HEK293 (cell line): ENCODE measurements around the gene VWC2L.

Experiments
- CTCF ChIA-PET: fragments of 350-600 bp; formaldehyde crosslinking; extraction: SDS; loops from one replicate; lab custom pipeline; 2021; ENCODE audit warnings: antibody characterized with exemption; lab: Yijun Ruan, JAX
- POLR2A ChIA-PET: fragments of 300-600 bp; formaldehyde crosslinking; extraction: SDS; loops from one replicate; lab custom pipeline; 2020; ENCODE audit warnings: antibody characterized with exemption, inconsistent platforms; lab: Yijun Ruan, JAX
- H3K27ac ChIP-seq: fragments of 200-500 bp; sonication (Bioruptor generic); 2 replicates; pipeline ENCODE4 v1.5.1; 2014; ENCODE audit warnings: low read depth, low read length, control low read depth, inconsistent platforms; ENCODE audit errors: extremely low read depth
- H3K36me3 ChIP-seq, 2 experiments: fragments of 200-500 bp in 1 of 2; sonication (Bioruptor generic) in 1 of 2; 1 replicate in 1 of 2; 2 replicates in 1 of 2; pipeline ENCODE4 v1.5.1; 2014 to 2017; ENCODE audit warnings: inconsistent platforms in 2 of 2, low read length in 2 of 2; ENCODE audit not compliant: control insufficient read depth in 2 of 2, insufficient read depth in 1 of 2
- H3K4me1 ChIP-seq: fragments of 200-500 bp; sonication (Bioruptor generic); 2 replicates; pipeline ENCODE4 v1.5.1; 2014; ENCODE audit warnings: mild to moderate bottlenecking, low read length, inconsistent platforms; ENCODE audit not compliant: control insufficient read depth, insufficient read depth
- H3K4me3 ChIP-seq: 2 replicates; pipeline ENCODE4 v1.5.1; 2011; ENCODE audit warnings: low read depth, mild to moderate bottlenecking, control low read depth, low read length, moderate library complexity
- H3K9me3 ChIP-seq: fragments of 200-500 bp; sonication (Bioruptor generic); 2 replicates; pipeline ENCODE4 v1.5.1; 2014; ENCODE audit warnings: low read depth, low read length, inconsistent platforms; ENCODE audit not compliant: control insufficient read depth, insufficient read depth
- FEZF1 ChIP-seq: fragments of 450-650 bp; formaldehyde crosslinking; IDR thresholded peaks from 2 replicates; pipeline ENCODE4 v1.5.1; 2016; ENCODE audit warnings: missing biosample characterization, missing genetic modification characterization
- KLF8 ChIP-seq: fragments of 450-650 bp; formaldehyde crosslinking; IDR thresholded peaks from 2 replicates; pipeline ENCODE4 v1.5.1; 2016; ENCODE audit warnings: missing biosample characterization, missing genetic modification characterization
- ZBTB10 ChIP-seq: fragments of 450-650 bp; formaldehyde crosslinking; IDR thresholded peaks from 2 replicates; pipeline ENCODE4 v1.5.1; 2016; ENCODE audit warnings: missing biosample characterization, missing genetic modification characterization
- ZNF10 ChIP-seq: fragments of 450-650 bp; formaldehyde crosslinking; IDR thresholded peaks from 2 replicates; pipeline ENCODE4 v1.5.1; 2017; ENCODE audit warnings: missing biosample characterization, missing genetic modification characterization
- ZNF146 ChIP-seq: fragments of 450-650 bp; formaldehyde crosslinking; IDR thresholded peaks from 2 replicates; pipeline ENCODE4 v1.5.1; 2016; ENCODE audit warnings: missing biosample characterization, missing genetic modification characterization
- ZNF155 ChIP-seq: fragments of 450-650 bp; formaldehyde crosslinking; IDR thresholded peaks from 2 replicates; pipeline ENCODE4 v1.5.1; 2016; ENCODE audit warnings: missing biosample characterization, missing genetic modification characterization
- ZNF157 ChIP-seq: fragments of 450-650 bp; formaldehyde crosslinking; IDR thresholded peaks from 2 replicates; pipeline ENCODE4 v1.5.1; 2016; ENCODE audit warnings: missing biosample characterization, missing genetic modification characterization
- ZNF274 ChIP-seq, 2 experiments: fragments of 200-500 bp in 1 of 2; fragments of 450-650 bp in 1 of 2; sonication (Bioruptor generic) in 1 of 2; formaldehyde crosslinking in 1 of 2; IDR thresholded peaks; 2 replicates each; pipeline versions ENCODE4 v1.5.1 to v1.6.1; 2014 to 2016; ENCODE audit warnings: borderline replicate concordance in 1 of 2, inconsistent platforms in 1 of 2, low read length in 1 of 2, missing biosample characterization in 1 of 2, missing genetic modification characterization in 1 of 2
- ZNF423 ChIP-seq: fragments of 450-650 bp; formaldehyde crosslinking; IDR thresholded peaks from 2 replicates; pipeline ENCODE4 v1.5.1; 2016; ENCODE audit warnings: missing biosample characterization, missing genetic modification characterization
- ZNF529 ChIP-seq: fragments of 450-650 bp; formaldehyde crosslinking; IDR thresholded peaks from 2 replicates; pipeline ENCODE4 v1.5.1; 2017; ENCODE audit warnings: missing genetic modification characterization, missing biosample characterization; ENCODE audit not compliant: insufficient replicate concordance
- ZNF530 ChIP-seq: fragments of 450-650 bp; formaldehyde crosslinking; IDR thresholded peaks from 2 replicates; pipeline ENCODE4 v1.5.1; 2016; ENCODE audit warnings: low read depth, missing biosample characterization, missing genetic modification characterization
- ZNF596 ChIP-seq: fragments of 450-650 bp; IDR thresholded peaks from 2 replicates; pipeline ENCODE4 v1.5.0; 2018; ENCODE audit warnings: missing biosample characterization, mild to moderate bottlenecking, missing genetic modification characterization, moderate library complexity
- ZNF600 ChIP-seq: fragments of 450-650 bp; formaldehyde crosslinking; IDR thresholded peaks from 2 replicates; pipeline ENCODE4 v1.5.1; 2016; ENCODE audit warnings: missing biosample characterization, missing genetic modification characterization
- ZNF623 ChIP-seq: fragments of 450-650 bp; formaldehyde crosslinking; IDR thresholded peaks from 2 replicates; pipeline ENCODE4 v1.5.1; 2016; ENCODE audit warnings: missing biosample characterization, missing genetic modification characterization
- ZNF658 ChIP-seq: fragments of 450-650 bp; formaldehyde crosslinking; IDR thresholded peaks from 2 replicates; pipeline ENCODE4; 2016; ENCODE audit warnings: missing biosample characterization, missing genetic modification characterization
- ZNF660 ChIP-seq: fragments of 450-650 bp; IDR thresholded peaks from 2 replicates; pipeline ENCODE4 v1.5.1; 2018; ENCODE audit warnings: missing biosample characterization, mild to moderate bottlenecking, missing genetic modification characterization
- ZNF747 ChIP-seq: fragments of 450-650 bp; formaldehyde crosslinking; IDR thresholded peaks from 2 replicates; pipeline ENCODE4 v1.5.1; 2016; ENCODE audit warnings: missing biosample characterization, missing genetic modification characterization
- ZSCAN23 ChIP-seq: fragments of 450-650 bp; formaldehyde crosslinking; IDR thresholded peaks from 2 replicates; pipeline ENCODE4 v1.5.1; 2016; ENCODE audit warnings: missing biosample characterization, missing genetic modification characterization
- TF ChIP-seq, protein P1 (sequence below): fragments of 450-650 bp; formaldehyde crosslinking; IDR thresholded peaks from 2 replicates; pipeline ENCODE4 v1.5.1; 2016; ENCODE audit warnings: missing biosample characterization, missing genetic modification characterization, low read depth
- TF ChIP-seq, protein P2 (sequence below): fragments of 450-650 bp; formaldehyde crosslinking; conservative IDR thresholded peaks from 2 replicates; pipeline ENCODE4 v1.5.1; 2016; ENCODE audit warnings: low read depth, missing biosample characterization, missing genetic modification characterization
- TF ChIP-seq, protein P3 (sequence below): fragments of 450-650 bp; formaldehyde crosslinking; IDR thresholded peaks from 2 replicates; pipeline ENCODE4 v1.5.1; 2017; ENCODE audit warnings: missing biosample characterization, missing genetic modification characterization
- TF ChIP-seq, protein P4 (sequence below): fragments of 450-650 bp; formaldehyde crosslinking; IDR thresholded peaks from 2 replicates; pipeline ENCODE4 v1.5.1; 2016; ENCODE audit warnings: missing biosample characterization, missing genetic modification characterization

Gene VWC2L

GRCh38 chr2:214378455-214379103, 32.3 kb upstream of the VWC2L start:
- TF ChIP-seq, protein P1, sequence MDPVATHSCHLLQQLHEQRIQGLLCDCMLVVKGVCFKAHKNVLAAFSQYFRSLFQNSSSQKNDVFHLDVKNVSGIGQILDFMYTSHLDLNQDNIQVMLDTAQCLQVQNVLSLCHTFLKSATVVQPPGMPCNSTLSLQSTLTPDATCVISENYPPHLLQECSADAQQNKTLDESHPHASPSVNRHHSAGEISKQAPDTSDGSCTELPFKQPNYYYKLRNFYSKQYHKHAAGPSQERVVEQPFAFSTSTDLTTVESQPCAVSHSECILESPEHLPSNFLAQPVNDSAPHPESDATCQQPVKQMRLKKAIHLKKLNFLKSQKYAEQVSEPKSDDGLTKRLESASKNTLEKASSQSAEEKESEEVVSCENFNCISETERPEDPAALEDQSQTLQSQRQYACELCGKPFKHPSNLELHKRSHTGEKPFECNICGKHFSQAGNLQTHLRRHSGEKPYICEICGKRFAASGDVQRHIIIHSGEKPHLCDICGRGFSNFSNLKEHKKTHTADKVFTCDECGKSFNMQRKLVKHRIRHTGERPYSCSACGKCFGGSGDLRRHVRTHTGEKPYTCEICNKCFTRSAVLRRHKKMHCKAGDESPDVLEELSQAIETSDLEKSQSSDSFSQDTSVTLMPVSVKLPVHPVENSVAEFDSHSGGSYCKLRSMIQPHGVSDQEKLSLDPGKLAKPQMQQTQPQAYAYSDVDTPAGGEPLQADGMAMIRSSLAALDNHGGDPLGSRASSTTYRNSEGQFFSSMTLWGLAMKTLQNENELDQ (tag by site-specific recombination): no peak
- TF ChIP-seq ZNF155 (no peak), ZNF660 (no peak), ZNF529 (tag by site-specific recombination) (no peak), ZNF146 (no peak), ZNF274 (IDR thresholded peaks at IDR 0.05; ENCODE audit: low read length) (no peak), ZNF274 (tag by site-specific recombination; IDR thresholded peaks at IDR 0.05; ENCODE audit: borderline replicate concordance) (no peak), ZNF747 (tag by site-specific recombination) (no peak), KLF8 (tag by site-specific recombination) (no peak), ZNF596 (tag by site-specific recombination) (no peak), ZNF423 (tag by site-specific recombination) (no peak)
- TF ChIP-seq, protein P2, sequence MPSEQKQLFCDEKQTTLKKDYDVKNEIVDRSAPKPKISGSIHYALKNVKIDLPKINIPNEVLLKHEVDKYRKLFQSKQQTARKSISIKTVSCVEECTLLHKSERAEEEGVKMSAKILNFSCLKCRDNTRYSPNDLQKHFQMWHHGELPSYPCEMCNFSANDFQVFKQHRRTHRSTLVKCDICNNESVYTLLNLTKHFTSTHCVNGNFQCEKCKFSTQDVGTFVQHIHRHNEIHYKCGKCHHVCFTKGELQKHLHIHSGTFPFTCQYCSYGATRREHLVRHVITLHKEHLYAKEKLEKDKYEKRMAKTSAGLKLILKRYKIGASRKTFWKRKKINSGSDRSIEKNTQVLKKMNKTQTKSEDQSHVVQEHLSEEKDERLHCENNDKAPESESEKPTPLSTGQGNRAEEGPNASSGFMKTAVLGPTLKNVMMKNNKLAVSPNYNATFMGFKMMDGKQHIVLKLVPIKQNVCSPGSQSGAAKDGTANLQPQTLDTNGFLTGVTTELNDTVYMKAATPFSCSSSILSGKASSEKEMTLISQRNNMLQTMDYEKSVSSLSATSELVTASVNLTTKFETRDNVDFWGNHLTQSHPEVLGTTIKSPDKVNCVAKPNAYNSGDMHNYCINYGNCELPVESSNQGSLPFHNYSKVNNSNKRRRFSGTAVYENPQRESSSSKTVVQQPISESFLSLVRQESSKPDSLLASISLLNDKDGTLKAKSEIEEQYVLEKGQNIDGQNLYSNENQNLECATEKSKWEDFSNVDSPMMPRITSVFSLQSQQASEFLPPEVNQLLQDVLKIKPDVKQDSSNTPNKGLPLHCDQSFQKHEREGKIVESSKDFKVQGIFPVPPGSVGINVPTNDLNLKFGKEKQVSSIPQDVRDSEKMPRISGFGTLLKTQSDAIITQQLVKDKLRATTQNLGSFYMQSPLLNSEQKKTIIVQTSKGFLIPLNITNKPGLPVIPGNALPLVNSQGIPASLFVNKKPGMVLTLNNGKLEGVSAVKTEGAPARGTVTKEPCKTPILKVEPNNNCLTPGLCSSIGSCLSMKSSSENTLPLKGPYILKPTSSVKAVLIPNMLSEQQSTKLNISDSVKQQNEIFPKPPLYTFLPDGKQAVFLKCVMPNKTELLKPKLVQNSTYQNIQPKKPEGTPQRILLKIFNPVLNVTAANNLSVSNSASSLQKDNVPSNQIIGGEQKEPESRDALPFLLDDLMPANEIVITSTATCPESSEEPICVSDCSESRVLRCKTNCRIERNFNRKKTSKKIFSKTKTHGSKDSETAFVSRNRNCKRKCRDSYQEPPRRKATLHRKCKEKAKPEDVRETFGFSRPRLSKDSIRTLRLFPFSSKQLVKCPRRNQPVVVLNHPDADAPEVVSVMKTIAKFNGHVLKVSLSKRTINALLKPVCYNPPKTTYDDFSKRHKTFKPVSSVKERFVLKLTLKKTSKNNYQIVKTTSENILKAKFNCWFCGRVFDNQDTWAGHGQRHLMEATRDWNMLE (tag by site-specific recombination): no peak
- H3K27ac ChIP-seq: no peak overlapping the region
- H3K9me3 ChIP-seq: no peaks in the 10 kb centered on the region
- ChIA-PET POLR2A (no interaction called here), CTCF (no interaction called here)
- H3K36me3 ChIP-seq: no peaks in the 10 kb centered on the region
- no peak overlapping the region for H3K4me3 ChIP-seq
- no peaks in the 10 kb centered on the region for H3K4me1 ChIP-seq

GRCh38 chr2:214379227-214379626, 31.6 kb upstream of the VWC2L start:
- H3K27ac ChIP-seq: no peak overlapping the region
- no peaks in the 10 kb centered on the region for H3K36me3 ChIP-seq
- ChIA-PET POLR2A (no interaction called here), CTCF (no interaction called here)
- H3K4me1 ChIP-seq: no peaks in the 10 kb centered on the region
- TF ChIP-seq ZNF600 (tag by site-specific recombination) (no peak), ZNF157 (tag by site-specific recombination) (no peak), ZNF623 (tag by site-specific recombination) (no peak), ZNF10 (no peak), ZNF658 (tag by site-specific recombination) (no peak), ZBTB10 (no peak), ZNF530 (tag by site-specific recombination) (no peak), FEZF1 (tag by site-specific recombination) (no peak), ZSCAN23 (tag by site-specific recombination) (no peak)
- TF ChIP-seq, protein P3, sequence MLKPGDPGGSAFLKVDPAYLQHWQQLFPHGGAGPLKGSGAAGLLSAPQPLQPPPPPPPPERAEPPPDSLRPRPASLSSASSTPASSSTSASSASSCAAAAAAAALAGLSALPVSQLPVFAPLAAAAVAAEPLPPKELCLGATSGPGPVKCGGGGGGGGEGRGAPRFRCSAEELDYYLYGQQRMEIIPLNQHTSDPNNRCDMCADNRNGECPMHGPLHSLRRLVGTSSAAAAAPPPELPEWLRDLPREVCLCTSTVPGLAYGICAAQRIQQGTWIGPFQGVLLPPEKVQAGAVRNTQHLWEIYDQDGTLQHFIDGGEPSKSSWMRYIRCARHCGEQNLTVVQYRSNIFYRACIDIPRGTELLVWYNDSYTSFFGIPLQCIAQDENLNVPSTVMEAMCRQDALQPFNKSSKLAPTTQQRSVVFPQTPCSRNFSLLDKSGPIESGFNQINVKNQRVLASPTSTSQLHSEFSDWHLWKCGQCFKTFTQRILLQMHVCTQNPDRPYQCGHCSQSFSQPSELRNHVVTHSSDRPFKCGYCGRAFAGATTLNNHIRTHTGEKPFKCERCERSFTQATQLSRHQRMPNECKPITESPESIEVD (tag by site-specific recombination): no peak
- TF ChIP-seq, protein P4, sequence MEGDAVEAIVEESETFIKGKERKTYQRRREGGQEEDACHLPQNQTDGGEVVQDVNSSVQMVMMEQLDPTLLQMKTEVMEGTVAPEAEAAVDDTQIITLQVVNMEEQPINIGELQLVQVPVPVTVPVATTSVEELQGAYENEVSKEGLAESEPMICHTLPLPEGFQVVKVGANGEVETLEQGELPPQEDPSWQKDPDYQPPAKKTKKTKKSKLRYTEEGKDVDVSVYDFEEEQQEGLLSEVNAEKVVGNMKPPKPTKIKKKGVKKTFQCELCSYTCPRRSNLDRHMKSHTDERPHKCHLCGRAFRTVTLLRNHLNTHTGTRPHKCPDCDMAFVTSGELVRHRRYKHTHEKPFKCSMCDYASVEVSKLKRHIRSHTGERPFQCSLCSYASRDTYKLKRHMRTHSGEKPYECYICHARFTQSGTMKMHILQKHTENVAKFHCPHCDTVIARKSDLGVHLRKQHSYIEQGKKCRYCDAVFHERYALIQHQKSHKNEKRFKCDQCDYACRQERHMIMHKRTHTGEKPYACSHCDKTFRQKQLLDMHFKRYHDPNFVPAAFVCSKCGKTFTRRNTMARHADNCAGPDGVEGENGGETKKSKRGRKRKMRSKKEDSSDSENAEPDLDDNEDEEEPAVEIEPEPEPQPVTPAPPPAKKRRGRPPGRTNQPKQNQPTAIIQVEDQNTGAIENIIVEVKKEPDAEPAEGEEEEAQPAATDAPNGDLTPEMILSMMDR: no peak
- no peaks in the 10 kb centered on the region for H3K9me3 ChIP-seq
- no peak overlapping the region for H3K4me3 ChIP-seq
